PC-9 (cell line): ENCODE results near the gene HIKESHI. TPM values are rescaled to one million over a fixed set of nuclear protein-coding genes. Genes with fewer than 3 reads are reported as not detected.
"Not testable (repeated sequence)": the region's sequence is repeated elsewhere in the genome, so short reads cannot be mapped to it uniquely, and the experiment has no call there.

ENCODE experiments used
- BruUV-seq: library from RNA; stranded (reverse); fragments of 400-500 nt; replicated peaks from 2 replicates; lab custom pipeline; 2021; lab: Mats Ljungman, UMichigan
- CTCF ChIA-PET: fragments of 300-600 bp; sonication (Branson Sonifier 250); formaldehyde crosslinking; loops from one replicate; lab custom pipeline; 2022; ENCODE audit warnings: antibody characterized with exemption; lab: Charles Lee
- POLR2A ChIA-PET: fragments of 300-600 bp; sonication (Branson Sonifier 250); formaldehyde crosslinking; loops from one replicate; lab custom pipeline; 2022; ENCODE audit warnings: antibody characterized with exemption; ENCODE audit not compliant: unreplicated experiment; lab: Charles Lee
- DNase-seq, 2 experiments: peaks; one replicate each; pipeline versions ENCODE4 v3.0.0 to v3.0.0-alpha.2; 2015 to 2022; ENCODE audit warnings: mixed read lengths in 1 of 2
- H2AFZ ChIP-seq: fragments of 200-600 bp; sonication (generic); 2 replicates; pipeline ENCODE4 v1.8.1; 2017; ENCODE audit warnings: antibody characterized with exemption
- H3F3A ChIP-seq: fragments of 200-600 bp; sonication (generic); 2 replicates; pipeline ENCODE4 v1.8.1; 2017; ENCODE audit warnings: antibody characterized with exemption, mild to moderate bottlenecking, low read depth; ENCODE audit not compliant: insufficient read depth
- H3K27ac ChIP-seq: fragments of 200-600 bp; sonication (generic); 2 replicates; pipeline ENCODE4 v1.6.1; 2016; ENCODE audit warnings: mixed run types
- H3K27me3 ChIP-seq: fragments of 200-600 bp; sonication (generic); 2 replicates; pipeline ENCODE4 v1.6.1; 2016; ENCODE audit warnings: low read depth, mixed run types; ENCODE audit not compliant: insufficient read depth
- H3K36me3 ChIP-seq: fragments of 200-600 bp; sonication (generic); 2 replicates; pipeline ENCODE4 v1.6.1; 2016; ENCODE audit warnings: low read depth, mixed run types
- H3K4me1 ChIP-seq: fragments of 200-600 bp; sonication (generic); replicated peaks from 2 replicates; pipeline ENCODE4 v1.6.1; 2016; ENCODE audit warnings: mixed run types; ENCODE audit not compliant: insufficient read depth
- H3K4me2 ChIP-seq: fragments of 200-600 bp; sonication (generic); 2 replicates; pipeline ENCODE4 v1.6.1; 2017; ENCODE audit warnings: mixed run types
- H3K4me3 ChIP-seq: fragments of 200-600 bp; sonication (generic); 2 replicates; pipeline ENCODE4 v1.6.1; 2016; ENCODE audit warnings: mixed run types
- H3K79me2 ChIP-seq: fragments of 200-600 bp; sonication (generic); 2 replicates; pipeline ENCODE4 v1.6.1; 2017; ENCODE audit warnings: low read depth, mixed run types
- H3K9me2 ChIP-seq: fragments of 200-600 bp; sonication (generic); 2 replicates; pipeline ENCODE4 v1.8.1; 2017; ENCODE audit warnings: mild to moderate bottlenecking; ENCODE audit not compliant: insufficient read depth
- H3K9me3 ChIP-seq: fragments of 200-600 bp; sonication (generic); 2 replicates; pipeline ENCODE4 v1.8.1; 2016; ENCODE audit warnings: low read depth; ENCODE audit not compliant: insufficient read depth
- H4K20me1 ChIP-seq: fragments of 200-600 bp; sonication (generic); 2 replicates; pipeline ENCODE4 v1.8.1; 2017; ENCODE audit not compliant: insufficient read depth
- EZH2 ChIP-seq: fragments of 200-600 bp; sonication (generic); IDR thresholded peaks from 2 replicates; pipeline ENCODE4 v1.8.0; 2017; ENCODE audit warnings: antibody characterized with exemption, low read depth
- intact Hi-C: fragments of 100-400 bp; cut with micrococcal nuclease; formaldehyde crosslinking; loops from one replicate; pipeline ENCODE4 v1.10.0; 2022; ENCODE audit not compliant: unreplicated experiment
- total RNA-seq: library from RNA; stranded (reverse); gene quantifications from 2 replicates; pipeline ENCODE4 v1.2.3, GENCODE V29; 2021
- TF ChIP-seq, protein P1 (sequence below): fragments of 200-600 bp; sonication (generic); conservative IDR thresholded peaks from 2 replicates; pipeline ENCODE4 v1.6.1; 2017; ENCODE audit warnings: mixed run types, antibody characterized with exemption, mild to moderate bottlenecking, moderate library complexity

Gene HIKESHI
- total RNA-seq, 1 experiment from 2014 or later, result 42.0 TPM

DNA sequence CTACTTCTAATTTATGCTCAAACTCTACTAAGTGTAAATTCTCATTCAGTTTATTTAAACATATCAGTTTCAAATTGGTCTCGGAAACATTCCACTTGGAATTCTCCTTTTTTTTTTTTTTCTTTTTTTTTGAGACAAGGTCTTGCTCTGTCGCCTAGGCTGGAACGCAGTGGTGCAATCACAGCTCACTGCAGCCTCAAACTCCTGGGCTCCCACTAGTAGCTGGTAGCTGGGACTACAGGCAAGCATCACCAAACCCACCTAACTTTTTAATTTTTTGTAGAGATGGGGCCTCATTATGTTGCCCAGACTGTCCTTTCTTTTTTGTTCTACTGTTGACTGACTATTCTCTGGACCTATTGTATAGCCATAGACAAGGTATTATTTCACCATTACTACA lies 39.3 kb downstream of the HIKESHI start:
- no peak for DNase-seq
- no peaks in the 10 kb centered on the region for H3K27me3 ChIP-seq
- no TSS peak for BruUV-seq
- peaks cover 6% of the 10 kb centered on the region; the same call in 1 of the 2 replicates for H3K36me3 ChIP-seq
- H3K9me2 ChIP-seq, result no peaks in the 10 kb centered on the region
- H3K4me1 ChIP-seq, result no peaks in the 10 kb centered on the region
- no peak overlapping the region for H3K4me3 ChIP-seq
- intact Hi-C loops, result no loop called here
- no peaks in the 10 kb centered on the region for H3F3A ChIP-seq
- CTCF ChIA-PET, result interaction anchor here (0.7 kb wide), 1 partner anchor 221 kb away, joined by 3 read pairs; no protein-coding TSS in a partner anchor
- H3K27ac ChIP-seq, result no peak overlapping the region
- no peaks in the 10 kb centered on the region for H4K20me1 ChIP-seq
- POLR2A ChIA-PET, result no interaction called here
- no peak overlapping the region for H2AFZ ChIP-seq
- no peak overlapping the region for H3K4me2 ChIP-seq
- TF ChIP-seq, protein P1, sequence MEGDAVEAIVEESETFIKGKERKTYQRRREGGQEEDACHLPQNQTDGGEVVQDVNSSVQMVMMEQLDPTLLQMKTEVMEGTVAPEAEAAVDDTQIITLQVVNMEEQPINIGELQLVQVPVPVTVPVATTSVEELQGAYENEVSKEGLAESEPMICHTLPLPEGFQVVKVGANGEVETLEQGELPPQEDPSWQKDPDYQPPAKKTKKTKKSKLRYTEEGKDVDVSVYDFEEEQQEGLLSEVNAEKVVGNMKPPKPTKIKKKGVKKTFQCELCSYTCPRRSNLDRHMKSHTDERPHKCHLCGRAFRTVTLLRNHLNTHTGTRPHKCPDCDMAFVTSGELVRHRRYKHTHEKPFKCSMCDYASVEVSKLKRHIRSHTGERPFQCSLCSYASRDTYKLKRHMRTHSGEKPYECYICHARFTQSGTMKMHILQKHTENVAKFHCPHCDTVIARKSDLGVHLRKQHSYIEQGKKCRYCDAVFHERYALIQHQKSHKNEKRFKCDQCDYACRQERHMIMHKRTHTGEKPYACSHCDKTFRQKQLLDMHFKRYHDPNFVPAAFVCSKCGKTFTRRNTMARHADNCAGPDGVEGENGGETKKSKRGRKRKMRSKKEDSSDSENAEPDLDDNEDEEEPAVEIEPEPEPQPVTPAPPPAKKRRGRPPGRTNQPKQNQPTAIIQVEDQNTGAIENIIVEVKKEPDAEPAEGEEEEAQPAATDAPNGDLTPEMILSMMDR, result no peak
- TF ChIP-seq EZH2, result no peak
- no peaks in the 10 kb centered on the region for H3K9me3 ChIP-seq
- 0 out of 2 replicates have a peak, but pooled peaks cover 8% of the 10 kb centered on the region for H3K79me2 ChIP-seq

DNA sequence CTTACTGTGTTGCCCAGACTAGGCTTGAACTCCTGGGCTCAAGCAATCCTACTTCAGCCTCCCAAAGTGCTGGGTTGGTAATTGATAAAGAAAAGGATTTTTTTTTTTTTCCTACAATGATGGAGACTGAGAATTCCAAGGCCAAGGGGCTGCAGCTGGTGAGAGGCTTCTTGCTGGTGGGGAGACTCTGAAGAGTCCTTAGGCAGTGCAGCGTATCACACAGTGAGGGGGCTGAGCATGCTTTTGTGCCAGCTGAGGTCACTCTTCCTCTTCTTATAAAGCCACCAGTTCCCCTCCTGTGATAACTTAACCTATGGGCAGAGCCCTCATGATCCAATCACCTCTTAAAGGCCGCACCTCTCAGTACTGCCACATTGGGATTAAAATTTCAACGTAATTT lies 44.5 kb downstream of the HIKESHI start:
- BruUV-seq, result no TSS peak
- Histone ChIP-seq H2AFZ (no peak overlapping the region), H3K9me3 (no peaks in the 10 kb centered on the region), H3K9me2 (no peaks in the 10 kb centered on the region), H3K79me2 (0 out of 2 replicates have a peak, but pooled peaks cover 8% of the 10 kb centered on the region), H3F3A (0 out of 2 replicates have a peak, but pooled peaks cover 3% of the 10 kb centered on the region), H3K4me1 (no peaks in the 10 kb centered on the region), H3K4me3 (no peak overlapping the region), H3K27me3 (no peaks in the 10 kb centered on the region), H3K27ac (no peak overlapping the region), H3K4me2 (no peak overlapping the region), H4K20me1 (no peaks in the 10 kb centered on the region), H3K36me3 (peaks cover 6% of the 10 kb centered on the region; the same call in 1 of the 2 replicates)
- DNase-seq, result no peak
- POLR2A ChIA-PET, result interaction anchor here (0.6 kb wide), 1 partner anchor 458 kb away, joined by 5 read pairs; no protein-coding TSS in a partner anchor
- TF ChIP-seq, protein P1, result no peak
- TF ChIP-seq EZH2, result no peak
- CTCF ChIA-PET, result no interaction called here
- intact Hi-C loops, result no loop called here

DNA sequence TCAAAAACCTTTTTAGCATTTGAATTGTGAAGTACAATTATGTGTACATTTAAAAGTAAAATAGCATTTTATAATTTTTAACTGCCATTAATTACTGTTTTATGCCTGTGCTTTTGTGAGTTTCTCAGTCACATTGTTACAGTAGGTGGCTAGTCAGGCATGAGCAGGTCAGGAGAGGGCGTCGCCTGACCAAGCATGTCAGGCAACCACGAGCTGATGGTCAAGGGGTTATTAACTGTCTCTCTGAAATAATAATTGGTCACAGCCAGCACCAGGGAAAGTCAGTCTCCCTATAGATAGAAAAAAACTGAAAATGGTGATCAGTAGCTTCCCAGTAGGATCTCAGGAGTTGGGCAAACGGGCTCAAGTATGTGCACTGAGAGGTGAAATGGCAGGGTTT lies 53.2 kb downstream of the HIKESHI start:
- Histone ChIP-seq H3K4me1 (no peaks in the 10 kb centered on the region), H4K20me1 (no peaks in the 10 kb centered on the region), H2AFZ (no peak overlapping the region), H3K4me3 (no peak overlapping the region), H3K9me3 (no peaks in the 10 kb centered on the region), H3K27me3 (no peaks in the 10 kb centered on the region), H3K9me2 (no peaks in the 10 kb centered on the region), H3K4me2 (no peak overlapping the region), H3F3A (no peaks in the 10 kb centered on the region; the same call in 1 of the 2 replicates), H3K36me3 (no peaks in the 10 kb centered on the region), H3K79me2 (no peaks in the 10 kb centered on the region), H3K27ac (no peak overlapping the region)
- BruUV-seq, result no TSS peak
- intact Hi-C loops, result no loop called here
- peak in 1 of 2 experiments; percentile 12 for DNase-seq
- POLR2A ChIA-PET, result no interaction called here
- CTCF ChIA-PET, result no interaction called here
- TF ChIP-seq, protein P1, result no peak
- no peak for TF ChIP-seq EZH2

DNA sequence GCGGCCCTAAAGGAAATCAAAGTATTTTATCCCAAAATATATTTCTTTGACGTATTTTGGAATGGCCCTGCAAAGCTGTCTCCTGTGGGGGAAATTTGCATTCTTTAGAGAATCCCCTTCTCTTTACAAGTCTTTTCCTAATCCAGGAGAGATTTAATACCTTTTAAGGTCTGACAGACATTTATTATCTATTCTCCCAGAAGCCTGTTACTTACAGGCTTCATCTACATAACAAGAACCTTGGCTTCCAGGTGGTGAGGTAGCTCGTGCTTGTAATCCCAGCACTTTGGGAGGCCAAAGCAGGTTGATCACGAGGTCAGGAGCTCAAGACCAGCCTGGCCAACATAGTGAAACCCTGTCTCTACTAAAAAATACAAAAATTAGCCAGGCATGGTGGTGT lies 55.4 kb downstream of the HIKESHI start:
- intact Hi-C loops, H3K9me2 ChIP-seq, H3F3A ChIP-seq, H3K4me2 ChIP-seq, H4K20me1 ChIP-seq, H2AFZ ChIP-seq, DNase-seq, CTCF ChIA-PET, H3K27ac ChIP-seq, H3K4me1 ChIP-seq, BruUV-seq, POLR2A ChIA-PET, H3K9me3 ChIP-seq, H3K79me2 ChIP-seq, H3K36me3 ChIP-seq, H3K27me3 ChIP-seq, H3K4me3 ChIP-seq: not testable (repeated sequence)
